Fibroblast of gingiva (primary cell): ENCODE results near the gene PSMC2.

Source experiments
- DNase-seq: peaks from one replicate; pipeline ENCODE4 v3.0.0-alpha.2; 2011; ENCODE audit warnings: low read depth

Gene PSMC2

DNA sequence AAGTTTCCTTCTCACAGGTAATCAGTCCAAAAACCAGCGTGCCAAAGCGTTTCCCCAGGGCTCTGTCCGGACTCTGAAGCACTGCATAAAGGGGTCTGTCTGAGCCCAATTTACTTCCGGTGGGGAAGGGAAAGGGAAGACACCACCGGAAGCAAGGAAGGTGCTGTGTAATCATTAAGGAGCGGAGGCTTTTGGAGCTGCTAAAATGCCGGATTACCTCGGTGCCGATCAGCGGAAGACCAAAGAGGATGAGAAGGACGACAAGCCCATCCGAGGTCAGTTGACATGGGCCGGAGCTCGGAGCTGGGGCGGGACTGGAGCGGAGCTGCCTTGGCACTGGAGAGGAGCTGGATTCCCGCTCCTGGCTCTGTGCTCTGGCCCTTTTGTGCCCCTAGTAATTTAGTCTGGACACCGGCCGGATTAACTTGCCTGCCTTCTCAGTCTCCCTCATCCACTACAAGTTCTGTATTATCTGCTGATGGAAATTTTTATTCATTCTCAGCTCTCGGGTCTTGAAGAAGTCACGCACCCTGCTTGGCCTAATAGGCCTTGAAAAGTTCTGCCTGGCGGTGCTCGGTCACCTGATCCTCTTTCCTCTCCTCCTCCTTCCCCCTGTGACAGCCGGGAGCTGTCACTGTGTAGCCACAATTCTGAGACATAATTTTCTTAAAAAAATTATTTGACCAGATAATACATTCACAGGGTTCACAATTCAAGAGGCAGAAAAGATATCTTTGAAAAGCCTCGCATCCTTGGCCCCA is at the start of gene PSMC2:
TSS of gene PSMC2 (plus strand) at position 137 of the 761 bp plus-strand sequence. CDS start at position 206, 69 bp downstream.
- peak; percentile 91 for DNase-seq

DNA sequence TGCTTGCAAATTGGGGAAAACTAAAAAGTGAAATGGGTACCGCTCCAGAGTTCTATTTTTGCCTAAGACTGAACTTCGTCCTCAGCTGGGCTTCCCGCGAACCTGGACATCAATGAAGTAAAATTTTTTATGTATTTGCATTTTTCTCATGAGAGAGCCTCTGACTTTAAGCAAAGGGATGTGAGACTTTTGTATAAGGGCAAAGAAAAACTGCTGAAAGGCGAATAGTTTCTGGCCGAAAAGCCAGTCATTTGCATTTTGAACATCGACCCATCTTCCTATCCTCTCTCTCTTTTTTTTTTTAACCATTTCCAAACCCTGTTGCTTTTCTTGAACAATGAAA is 49.6 kb upstream of the PSMC2 start:
- no peak for DNase-seq

DNA sequence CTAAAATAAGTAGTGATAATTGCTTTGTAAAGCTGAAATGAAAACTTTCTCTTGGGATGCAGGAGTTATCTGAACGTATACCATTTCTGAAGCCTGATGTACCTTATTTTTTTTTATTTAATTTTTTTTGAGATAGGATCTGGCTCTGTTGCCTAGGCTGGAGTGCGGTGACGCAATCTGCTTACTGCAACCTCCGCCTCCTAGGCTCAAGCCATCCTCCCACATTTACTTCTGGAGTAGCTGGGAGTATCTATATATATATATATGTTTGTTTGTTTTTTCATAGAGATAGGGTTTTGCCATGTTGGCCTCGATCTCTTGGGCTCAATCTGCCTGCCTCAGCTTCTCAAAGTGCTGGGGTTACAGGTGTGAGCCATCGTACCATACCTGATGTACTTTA is 47.8 kb upstream of the PSMC2 start:
- no peak for DNase-seq

DNA sequence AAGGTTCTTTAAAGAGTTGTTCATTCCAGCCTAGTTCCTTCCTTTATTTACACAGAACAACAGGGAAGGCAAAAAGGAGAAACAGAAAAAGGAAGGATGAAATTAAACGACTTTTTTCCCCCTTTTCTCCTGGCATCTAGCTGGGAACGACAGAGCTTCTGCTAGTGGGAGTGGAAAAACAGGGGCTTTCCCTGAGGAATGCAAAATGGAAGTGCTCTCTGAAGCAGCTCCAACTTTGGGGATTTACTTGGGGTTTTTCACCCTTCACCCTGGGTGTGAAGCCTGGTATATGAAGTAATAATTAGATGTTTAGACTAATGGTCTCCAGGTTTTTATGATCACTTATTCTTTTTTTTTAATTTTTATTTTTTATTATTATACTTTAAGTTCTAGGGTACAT is 46.0 kb upstream of the PSMC2 start:
- no peak for DNase-seq

DNA sequence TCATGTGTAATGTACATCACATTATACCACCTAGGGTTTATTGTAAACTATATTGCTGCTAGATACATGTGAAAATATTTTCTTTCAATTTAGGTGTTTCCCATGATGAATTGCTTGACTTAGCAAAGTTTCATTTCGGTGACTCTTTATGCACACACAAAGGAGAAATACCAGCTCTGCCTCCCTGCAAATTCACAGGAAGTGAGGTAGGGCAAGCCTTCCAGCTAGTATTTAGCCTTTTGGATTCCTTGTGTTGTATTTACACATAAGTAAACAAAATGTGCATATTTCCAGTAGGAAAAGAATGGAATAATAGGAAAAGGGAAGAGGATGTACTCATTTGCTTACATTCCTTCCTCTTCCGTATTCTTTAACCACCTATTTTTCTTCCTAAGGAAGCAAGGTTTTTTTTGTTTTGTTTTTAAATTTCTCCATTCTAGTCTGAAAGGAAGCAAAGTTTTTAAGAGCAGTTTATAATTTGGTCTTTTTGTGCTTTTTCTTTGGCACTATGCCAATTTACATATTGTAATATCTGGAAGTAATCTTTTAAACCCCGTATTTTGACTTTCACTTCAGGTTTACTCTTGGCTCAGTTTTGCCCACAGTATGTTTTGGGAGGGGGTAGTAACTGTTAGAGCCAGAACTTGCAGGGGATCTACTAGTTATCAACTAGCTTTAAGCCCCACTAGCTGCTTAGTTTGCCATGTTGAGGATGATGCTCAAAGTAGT is 39.8 kb upstream of the PSMC2 start:
- DNase-seq, result no peak

DNA sequence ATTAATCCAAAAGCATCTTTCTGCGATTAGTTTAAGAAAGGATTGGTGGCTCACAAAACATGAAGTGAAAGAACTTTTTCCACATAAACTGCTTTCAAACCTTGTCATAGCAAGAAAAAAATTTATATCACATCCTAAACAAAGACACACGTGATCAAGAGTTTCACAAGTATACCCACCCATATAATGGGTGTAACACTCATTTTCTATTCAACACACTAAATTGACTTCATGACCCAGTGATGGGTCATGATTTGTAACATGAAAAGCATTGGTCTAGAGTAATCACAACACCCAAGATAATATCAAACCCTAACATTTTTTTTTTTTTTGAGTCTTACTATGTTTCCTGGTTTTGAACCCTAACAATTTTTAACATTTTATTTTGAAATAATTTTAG is 32.6 kb upstream of the PSMC2 start:
- no peak for DNase-seq

DNA sequence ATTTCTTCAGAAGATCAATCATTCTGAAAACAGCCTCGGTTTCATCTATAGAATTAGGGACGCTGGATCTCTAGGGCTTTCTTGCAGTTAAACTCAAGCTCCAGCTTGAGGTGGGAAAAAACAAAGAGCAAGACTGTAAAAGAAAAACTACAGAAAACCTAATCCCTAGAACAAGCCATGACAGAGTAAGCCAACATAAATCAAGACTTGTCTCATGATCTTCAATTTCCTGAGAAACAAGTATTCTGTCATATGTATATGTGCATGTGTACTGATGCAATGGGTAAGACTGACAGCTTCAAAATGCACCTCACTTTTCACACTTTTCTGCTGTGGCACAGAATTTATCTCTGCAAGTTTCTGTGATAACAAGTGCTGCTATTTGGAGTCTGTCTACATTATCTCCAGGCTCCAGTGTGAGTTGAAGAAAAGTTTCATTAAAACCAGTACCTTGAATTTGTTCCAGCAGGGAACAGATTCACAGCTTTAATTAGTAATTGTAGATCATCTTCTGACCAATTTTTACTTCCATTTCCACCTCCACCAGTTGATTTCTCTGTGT is 31.0 kb upstream of the PSMC2 start:
- DNase-seq, result no peak

DNA sequence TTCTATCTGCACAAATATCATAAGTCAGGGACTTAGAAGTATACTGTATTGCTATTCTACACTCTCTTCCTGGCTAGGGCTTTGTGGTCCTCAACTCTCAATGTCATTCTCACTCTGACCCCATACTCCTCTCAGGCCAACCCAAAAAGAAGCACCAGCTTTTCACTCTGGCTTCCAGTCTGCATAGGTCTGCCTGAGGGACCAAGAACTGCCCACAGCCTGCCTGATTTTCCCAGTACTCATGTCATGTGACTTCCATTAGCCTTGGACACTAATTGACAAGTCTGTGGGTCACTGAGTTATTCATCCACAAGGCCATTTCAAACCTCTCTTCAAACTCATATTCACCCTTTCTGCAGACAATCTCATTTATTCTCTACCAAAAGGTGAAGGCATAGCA is 30.4 kb upstream of the PSMC2 start:
- no peak for DNase-seq

DNA sequence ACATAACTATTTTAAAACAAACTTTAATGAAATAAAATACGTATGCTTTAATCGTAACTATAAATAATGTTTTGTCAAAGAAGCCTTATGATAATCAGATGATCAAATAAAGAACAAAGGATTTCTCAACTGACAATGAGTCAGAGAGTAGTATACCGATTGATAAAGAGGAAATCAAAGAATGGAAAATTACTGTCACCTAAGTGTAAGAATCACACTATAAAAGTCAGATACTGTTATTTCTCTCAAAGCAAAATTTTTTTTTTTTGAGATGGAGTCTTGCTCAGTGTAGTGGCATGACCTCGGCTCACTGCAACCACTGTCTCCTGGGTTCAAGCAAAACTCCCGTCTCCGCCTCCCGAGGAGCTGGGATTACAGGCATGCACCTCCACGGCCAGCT is 21.7 kb upstream of the PSMC2 start:
- DNase-seq, result no peak

DNA sequence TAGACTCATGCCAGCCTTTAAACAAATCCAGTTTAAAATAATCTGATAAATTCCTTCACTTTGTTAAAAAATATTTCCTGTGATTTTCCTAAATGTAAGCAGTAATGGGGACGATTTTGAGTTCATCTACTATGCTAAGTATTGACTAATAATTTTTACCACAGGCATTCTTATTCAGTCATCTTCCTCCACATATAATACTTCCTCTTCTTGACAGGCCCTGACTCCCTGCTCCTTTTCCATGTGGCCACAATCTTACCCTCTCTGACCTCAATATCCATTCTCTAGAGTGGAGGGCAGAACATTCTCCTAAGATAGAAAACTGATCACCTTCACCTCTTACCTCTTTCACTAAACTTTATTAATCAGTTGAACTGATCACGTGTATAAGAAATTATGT is 10.7 kb upstream of the PSMC2 start:
- no peak for DNase-seq

DNA sequence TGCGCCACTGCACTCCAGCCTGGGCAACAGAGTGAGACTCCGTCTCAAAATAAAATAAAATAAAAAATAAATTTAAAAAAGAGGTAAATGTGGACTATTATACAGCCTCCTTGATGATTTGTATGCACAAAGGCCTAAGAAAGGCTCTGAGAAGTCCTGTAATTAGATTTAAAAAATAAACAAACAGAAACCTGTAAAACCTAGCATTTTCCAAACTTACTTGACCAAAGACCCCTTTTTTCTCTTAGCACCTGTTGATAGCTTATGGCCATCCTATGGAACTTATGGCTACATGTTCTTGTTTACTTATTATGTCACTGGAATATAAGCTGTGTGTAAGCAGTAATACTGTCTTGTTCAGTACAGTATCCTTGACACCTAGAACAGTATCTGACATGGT is 8.6 kb upstream of the PSMC2 start:
- DNase-seq, result no peak

DNA sequence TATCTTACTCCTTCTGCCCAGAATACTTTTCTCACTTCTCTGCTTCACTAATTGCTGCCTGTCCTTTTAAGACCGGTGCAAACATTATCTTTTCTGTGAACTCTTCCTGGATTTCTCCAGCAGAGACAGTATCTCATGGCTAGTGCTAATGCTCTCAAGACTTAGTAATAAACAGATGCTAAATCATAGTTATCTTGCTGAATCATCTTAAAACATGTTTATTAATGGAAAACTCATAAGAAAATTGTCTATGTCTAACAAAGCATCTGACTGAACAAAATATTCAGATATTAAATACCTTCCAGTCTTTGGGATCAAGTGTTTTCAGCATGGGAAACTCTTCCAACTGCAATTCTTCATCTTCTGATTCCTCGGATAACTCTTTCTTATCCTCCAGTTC is 6.0 kb upstream of the PSMC2 start:
- DNase-seq, result no peak

DNA sequence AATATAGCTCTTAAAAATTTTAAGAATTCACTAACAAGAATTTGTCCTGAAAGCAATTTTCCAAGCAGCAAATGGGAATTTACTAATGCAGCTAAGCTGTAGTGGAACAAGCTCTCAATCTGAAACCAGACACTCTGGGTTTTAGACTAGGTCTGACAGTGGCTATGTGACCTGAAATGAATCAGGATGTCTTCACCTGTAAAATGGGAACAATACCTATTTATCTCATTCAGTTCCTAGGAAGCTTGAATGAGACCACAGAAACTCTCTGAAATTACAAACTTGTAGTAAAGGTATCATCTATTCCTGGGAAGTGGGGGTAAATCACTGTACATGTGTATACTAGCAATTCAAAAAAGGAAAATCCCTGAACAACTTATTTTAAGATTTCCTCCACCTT is 4.1 kb upstream of the PSMC2 start:
- DNase-seq, result no peak

DNA sequence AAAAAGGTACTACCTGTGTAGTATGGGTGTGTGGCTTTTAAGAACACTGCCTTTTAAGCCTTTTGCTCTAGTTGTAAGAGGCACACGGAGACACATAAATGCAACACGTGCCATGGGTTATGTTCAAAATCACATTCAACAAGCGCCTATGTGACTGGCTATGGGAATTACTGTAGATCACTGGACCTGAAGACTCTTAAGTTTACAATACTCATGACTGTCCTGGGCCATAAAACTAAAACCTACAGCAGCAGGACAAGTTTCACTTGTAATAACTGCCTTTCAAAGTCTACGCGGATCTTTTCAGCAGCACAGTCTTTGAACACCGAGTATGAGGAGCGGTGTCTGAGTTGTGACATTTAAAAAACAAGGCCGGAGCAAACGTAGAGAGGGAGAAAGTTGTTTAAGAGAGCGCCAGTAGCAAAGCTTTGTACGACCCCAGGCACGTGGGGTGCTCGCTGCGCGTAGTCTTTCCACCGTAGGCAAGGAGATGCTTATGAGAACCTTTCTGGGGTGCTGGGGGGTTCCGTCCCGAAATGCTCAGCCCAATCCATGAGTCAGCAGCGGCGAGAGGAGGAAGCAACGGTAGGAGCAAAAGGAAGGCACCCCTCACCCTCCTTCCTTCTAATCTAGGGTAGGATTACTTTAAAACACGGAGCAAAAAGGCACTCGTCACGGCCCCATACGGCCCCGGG is 3.5 kb upstream of the PSMC2 start:
- peak; percentile 20 for DNase-seq

DNA sequence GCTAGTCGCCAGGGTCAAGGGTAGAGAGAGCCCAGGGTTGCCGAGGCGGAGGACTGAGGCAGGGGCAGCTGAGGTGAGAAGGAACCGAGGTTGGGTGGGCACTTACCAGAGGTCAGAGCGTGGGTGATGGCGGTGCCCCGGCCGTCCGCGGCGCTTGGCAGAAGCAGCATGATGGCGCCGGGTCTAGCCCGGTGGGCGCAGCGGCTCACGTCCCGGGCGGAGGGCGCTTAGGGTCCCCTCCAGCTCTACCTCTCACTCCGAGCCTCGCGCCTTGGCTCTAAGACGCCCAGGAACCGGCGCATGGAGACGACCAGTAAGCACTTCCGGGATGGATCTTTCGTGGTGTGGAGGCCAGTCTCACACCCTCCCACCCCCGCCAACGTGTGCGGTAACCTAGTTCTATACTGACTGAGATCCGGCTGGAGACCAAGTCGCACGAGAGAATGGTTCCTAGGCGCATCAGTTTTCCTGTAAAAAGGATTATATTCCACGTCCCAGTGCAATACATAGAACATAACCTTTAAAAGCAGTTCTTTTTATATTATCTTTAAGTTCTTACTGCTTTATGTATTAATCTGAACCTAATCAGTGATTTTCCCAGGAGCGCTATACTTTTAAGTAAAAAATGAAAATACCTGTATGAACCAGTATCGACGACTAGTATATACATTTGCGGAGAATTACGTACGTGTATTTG is 2.8 kb upstream of the PSMC2 start, which contains the start of gene DNAJC2:
TSS of gene DNAJC2 (minus strand) at position 315 of the 697 bp plus-strand sequence. CDS start at position 170, 145 bp downstream.
- DNase-seq, result peak; percentile 93

DNA sequence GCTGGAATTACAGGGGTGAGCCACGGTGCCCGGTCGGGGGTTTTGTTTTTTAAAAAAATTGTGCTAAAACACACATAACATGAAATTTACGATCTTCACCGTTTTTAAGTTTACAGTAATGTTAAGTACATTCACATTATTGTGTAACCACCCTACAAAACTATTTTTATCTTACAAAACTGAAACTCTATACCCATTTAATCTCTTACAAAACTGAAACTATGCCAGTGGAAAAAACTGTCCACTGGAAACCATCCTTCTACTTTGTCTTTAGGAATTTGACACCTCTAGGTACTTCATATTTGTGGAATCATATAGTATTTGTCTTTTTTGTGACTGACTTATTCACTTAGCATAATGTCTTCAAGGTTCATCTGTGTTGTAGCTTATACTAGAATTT is 1.0 kb upstream of the PSMC2 start:
- DNase-seq, result no peak

DNA sequence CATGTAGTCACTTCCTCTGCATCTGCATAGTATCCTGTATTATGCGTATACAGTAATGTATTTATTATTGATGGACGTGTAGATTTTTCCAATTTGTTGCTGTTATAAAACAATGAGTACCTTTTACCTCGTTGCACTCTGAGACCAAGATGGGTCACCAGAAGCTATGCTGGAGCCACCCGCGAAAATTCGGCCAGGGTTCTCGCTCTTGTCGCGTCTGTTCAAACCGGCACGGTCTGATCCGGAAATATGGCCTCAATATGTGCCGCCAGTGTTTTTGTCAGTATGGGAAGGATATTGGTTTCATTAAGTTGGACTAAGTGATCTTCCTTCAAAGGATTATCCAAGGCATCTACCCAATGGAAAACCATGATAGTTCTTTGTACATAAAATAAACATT is 1.0 kb downstream of the PSMC2 start:
- no peak for DNase-seq

DNA sequence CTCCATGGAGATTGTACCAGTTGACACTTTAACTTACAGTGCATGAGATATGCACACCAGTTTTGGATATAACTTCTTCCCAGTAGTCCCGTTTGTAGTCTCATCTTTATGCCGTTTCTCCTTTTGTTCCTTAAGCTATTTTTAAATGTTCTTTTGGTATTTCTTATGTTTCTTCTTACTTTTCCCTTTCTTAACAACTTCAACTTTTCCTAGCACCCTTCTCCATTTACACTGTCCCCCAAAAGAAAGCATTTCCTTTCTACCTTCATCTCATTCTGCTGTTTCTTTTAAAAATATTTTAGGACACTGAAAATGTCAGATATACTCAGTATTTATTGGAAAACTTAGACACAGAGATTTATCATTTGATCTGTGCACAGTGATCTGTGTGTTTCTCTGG is 1.5 kb downstream of the PSMC2 start:
- DNase-seq, result no peak

DNA sequence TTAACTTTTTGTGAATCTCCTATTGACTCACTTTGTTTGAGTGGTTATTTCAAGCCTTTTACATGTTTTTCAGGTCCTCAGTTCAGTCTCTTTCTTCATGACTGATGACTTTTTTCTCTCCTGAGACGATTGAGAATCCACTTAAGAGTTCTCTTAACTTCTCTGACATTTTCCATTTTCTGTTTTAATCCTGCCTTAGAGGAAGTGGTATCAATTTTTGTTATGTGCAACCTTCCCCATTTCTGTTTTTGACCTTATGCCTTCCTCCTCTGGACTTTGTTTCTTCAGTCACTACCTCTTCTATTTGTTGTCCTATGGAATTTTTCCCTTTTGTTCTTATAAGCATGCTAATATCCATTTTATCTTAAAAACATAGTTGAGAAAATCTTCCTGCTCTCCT is 2.4 kb downstream of the PSMC2 start:
- DNase-seq, result no peak

DNA sequence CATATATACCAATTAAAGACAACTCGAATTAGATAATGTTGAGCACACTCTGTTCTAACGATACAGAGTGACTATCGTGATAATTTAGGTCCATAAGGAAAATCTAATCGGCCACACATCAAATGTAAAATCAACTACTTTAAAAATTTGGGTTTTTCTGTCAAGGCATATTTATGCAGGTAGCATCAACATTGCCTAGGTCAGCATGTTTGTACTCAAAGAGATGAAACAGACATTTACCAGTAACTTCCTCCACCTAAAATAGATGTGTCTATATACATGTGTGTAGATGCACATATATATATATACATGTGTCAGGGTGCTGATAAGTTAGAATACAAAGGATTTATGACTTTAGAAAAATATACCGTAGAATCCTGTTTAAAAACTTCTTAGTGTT is 22.0 kb downstream of the PSMC2 start:
- no peak for DNase-seq

DNA sequence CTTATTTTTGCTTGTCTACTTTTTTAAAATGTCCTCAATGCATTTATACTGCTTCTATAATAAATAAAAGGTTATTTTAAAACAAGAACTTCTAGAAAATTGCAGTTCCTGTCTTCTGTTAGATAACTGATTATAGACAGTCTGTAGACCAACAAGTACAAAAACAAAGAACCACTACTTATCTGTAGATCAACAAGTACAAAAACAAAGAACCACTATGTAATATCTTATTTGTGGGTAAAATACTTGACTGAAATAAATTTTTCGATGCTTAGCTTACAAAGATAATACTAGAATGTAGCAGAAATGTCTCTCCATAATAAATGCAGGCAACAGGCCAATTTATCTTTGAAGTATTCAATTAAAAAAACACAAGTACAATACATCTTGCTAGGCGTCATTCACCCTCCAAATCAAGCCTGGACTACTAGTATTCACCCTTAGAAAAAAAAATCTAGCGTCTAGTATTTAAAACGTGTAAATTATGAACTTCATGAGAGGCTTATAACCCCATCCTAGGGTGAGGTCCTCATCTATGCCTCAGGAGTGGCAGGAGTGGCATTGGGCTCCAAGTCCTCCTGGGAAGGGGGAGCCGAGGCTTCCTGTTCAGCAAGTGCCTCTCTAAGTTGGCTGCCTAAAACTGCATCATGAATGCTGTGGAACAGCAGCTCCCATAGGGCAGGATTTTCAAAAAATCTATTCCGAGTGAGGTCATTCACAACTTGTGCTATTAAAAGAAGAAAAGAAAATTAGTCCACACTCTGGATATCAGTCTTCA is 26.6 kb downstream of the PSMC2 start:
- no peak for DNase-seq
